ENCODE results near the gene PPP5C. TPM values are rescaled to one million over a fixed set of nuclear protein-coding genes. Genes with fewer than 3 reads are reported as not detected.

PPP5C gene
- total RNA-seq, 2 experiments from 2014 or later = 105 to 118 TPM

DNA sequence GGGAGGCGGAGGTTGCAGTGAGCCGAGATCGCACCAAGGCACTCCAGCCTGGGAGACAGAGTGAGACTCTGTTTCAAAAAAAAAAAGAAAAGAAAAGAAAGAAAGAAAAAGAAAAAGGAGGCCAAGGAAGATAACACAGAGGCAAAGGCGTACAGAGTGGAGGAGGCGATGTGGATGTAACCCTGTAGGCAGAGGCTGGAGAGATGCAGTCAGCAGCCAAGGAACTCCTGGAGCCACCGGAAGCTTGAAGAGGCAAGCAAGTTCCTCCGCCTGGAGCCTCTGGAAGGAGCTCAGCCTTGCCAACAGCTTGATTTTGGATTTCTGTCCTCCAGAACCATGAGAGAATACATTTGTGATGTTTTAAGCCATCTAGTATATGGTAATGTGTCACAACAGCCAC, 73.2 kb downstream of the PPP5C start:
- DNase-seq (ENCODE audit: low spot score) = no peak
- no TSS peak for BruUV-seq (replicated peaks)
- Histone ChIP-seq H3K9me2 (ENCODE audit: insufficient read depth, low read length) (no peaks in the 10 kb centered on the region), H3K36me3 (ENCODE audit: insufficient read depth, low read length) (no peaks in the 10 kb centered on the region), H3K79me2 (ENCODE audit: insufficient read depth, low read depth, low read length) (no peaks in the 10 kb centered on the region), H3K9me3 (ENCODE audit: low read length) (no peaks in the 10 kb centered on the region), H2AFZ (ENCODE audit: low read length) (no peak overlapping the region), H4K20me1 (ENCODE audit: insufficient read depth, low read length) (no peaks in the 10 kb centered on the region), H3K4me3 (ENCODE audit: low read depth, low read length, poor library complexity, severe bottlenecking) (no peak overlapping the region), H3K4me2 (ENCODE audit: low read length) (no peak overlapping the region), H3K4me1 (ENCODE audit: insufficient read depth, low read length, poor library complexity, severe bottlenecking) (peaks cover 53% of the 10 kb centered on the region), H3K27ac (ENCODE audit: low read depth, low read length, poor library complexity, severe bottlenecking) (no peak overlapping the region)
- intact Hi-C loops (cut with micrococcal nuclease; ENCODE audit: unreplicated experiment) = no loop called here
- TF ChIP-seq, protein P1, sequence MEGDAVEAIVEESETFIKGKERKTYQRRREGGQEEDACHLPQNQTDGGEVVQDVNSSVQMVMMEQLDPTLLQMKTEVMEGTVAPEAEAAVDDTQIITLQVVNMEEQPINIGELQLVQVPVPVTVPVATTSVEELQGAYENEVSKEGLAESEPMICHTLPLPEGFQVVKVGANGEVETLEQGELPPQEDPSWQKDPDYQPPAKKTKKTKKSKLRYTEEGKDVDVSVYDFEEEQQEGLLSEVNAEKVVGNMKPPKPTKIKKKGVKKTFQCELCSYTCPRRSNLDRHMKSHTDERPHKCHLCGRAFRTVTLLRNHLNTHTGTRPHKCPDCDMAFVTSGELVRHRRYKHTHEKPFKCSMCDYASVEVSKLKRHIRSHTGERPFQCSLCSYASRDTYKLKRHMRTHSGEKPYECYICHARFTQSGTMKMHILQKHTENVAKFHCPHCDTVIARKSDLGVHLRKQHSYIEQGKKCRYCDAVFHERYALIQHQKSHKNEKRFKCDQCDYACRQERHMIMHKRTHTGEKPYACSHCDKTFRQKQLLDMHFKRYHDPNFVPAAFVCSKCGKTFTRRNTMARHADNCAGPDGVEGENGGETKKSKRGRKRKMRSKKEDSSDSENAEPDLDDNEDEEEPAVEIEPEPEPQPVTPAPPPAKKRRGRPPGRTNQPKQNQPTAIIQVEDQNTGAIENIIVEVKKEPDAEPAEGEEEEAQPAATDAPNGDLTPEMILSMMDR (conservative IDR thresholded peaks at IDR 0.05; ENCODE audit: low read length) = no peak
- no peak for TF ChIP-seq EZH2phosphoT487 (IDR thresholded peaks at IDR 0.05; ENCODE audit: borderline replicate concordance, low read depth, low read length)
- ChIA-PET CTCF (ENCODE audit: unreplicated experiment) (no interaction called here), POLR2A (no interaction called here)

DNA sequence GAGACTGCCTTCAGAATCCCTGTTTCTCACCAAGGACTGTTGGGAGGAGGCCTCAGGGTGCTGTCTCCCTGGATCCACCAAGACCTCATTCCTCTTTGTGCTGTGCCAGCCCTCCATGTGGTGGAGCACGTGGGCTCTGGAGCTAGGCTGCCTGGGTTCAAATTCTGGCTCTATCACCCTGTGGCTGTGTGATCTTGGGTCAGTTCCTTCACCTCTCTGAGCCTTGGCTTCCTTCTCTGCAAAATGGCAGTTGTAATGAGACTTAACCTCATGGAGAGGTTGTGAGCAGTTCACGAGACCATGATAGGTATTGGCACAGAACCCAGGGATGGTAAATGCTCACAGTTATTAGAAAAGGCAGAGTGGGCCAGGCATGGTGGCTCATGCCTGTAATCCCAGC, 75.5 kb downstream of the PPP5C start:
- DNase-seq (ENCODE audit: low spot score) = no peak
- H3K4me1 ChIP-seq (ENCODE audit: insufficient read depth, low read length, poor library complexity, severe bottlenecking) = peaks cover 46% of the 10 kb centered on the region
- peak overlapping the region; percentile 21; the same call in 1 of the 2 replicates for H2AFZ ChIP-seq (ENCODE audit: low read length)
- intact Hi-C loops (cut with micrococcal nuclease; ENCODE audit: unreplicated experiment) = no loop called here
- CTCF ChIA-PET (ENCODE audit: unreplicated experiment) = no interaction called here
- POLR2A ChIA-PET = interaction anchor here (0.6 kb wide), 1 partner anchor 36 kb away, joined by 3 read pairs; no protein-coding TSS in a partner anchor
- no peak overlapping the region for H3K4me3 ChIP-seq (ENCODE audit: low read depth, low read length, poor library complexity, severe bottlenecking)
- no peaks in the 10 kb centered on the region for H3K9me2 ChIP-seq (ENCODE audit: insufficient read depth, low read length)
- no peaks in the 10 kb centered on the region for H3K79me2 ChIP-seq (ENCODE audit: insufficient read depth, low read depth, low read length)
- H3K9me3 ChIP-seq (ENCODE audit: low read length) = no peaks in the 10 kb centered on the region
- H4K20me1 ChIP-seq (ENCODE audit: insufficient read depth, low read length) = no peaks in the 10 kb centered on the region
- TF ChIP-seq EZH2phosphoT487 (IDR thresholded peaks at IDR 0.05; ENCODE audit: borderline replicate concordance, low read depth, low read length) = no peak
- TF ChIP-seq, protein P1 (conservative IDR thresholded peaks at IDR 0.05; ENCODE audit: low read length) = no peak
- BruUV-seq (replicated peaks) = no TSS peak
- no peaks in the 10 kb centered on the region for H3K36me3 ChIP-seq (ENCODE audit: insufficient read depth, low read length)
- no peak overlapping the region for H3K27ac ChIP-seq (ENCODE audit: low read depth, low read length, poor library complexity, severe bottlenecking)
- peak overlapping the region; percentile 33; the same call in 1 of the 2 replicates for H3K4me2 ChIP-seq (ENCODE audit: low read length)

DNA sequence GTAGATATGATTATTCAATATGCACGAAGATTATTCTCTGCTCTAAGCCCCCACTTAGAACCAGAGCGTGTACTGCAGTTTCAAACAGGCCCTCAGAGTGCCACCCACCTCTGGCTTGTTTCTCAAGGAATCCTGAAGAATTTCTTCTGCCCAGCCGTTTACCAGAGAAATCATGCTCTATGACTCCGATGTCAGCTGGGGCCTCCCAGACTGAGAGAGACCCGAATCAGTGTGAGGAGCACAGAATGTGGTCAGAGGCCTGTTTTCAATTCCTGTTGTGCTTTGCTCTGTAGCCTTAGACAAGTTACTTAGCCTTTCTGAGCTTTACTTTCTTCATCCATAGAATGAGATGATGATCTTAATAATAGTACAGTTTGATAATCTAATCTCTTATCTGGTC, 76.3 kb downstream of the PPP5C start:
- H2AFZ ChIP-seq (ENCODE audit: low read length) = peak overlapping the region; percentile 84; the same call in 1 of the 2 replicates
- no peak for TF ChIP-seq EZH2phosphoT487 (IDR thresholded peaks at IDR 0.05; ENCODE audit: borderline replicate concordance, low read depth, low read length)
- TF ChIP-seq, protein P1 (conservative IDR thresholded peaks at IDR 0.05; ENCODE audit: low read length) = no peak
- peak overlapping the region; percentile 44 for H3K4me2 ChIP-seq (ENCODE audit: low read length)
- H4K20me1 ChIP-seq (ENCODE audit: insufficient read depth, low read length) = no peaks in the 10 kb centered on the region
- peak overlapping the region; percentile 22 for H3K27ac ChIP-seq (ENCODE audit: low read depth, low read length, poor library complexity, severe bottlenecking)
- ChIA-PET CTCF (ENCODE audit: unreplicated experiment) (interaction anchor here (0.5 kb wide), 1 partner anchor 23 kb away, joined by 3 read pairs; no protein-coding TSS in a partner anchor), POLR2A (interaction anchor here (0.6 to 0.7 kb wide), 3 partner anchors 12 to 35 kb away, joined by 4 to 8 read pairs (median 5); no protein-coding TSS in a partner anchor)
- no peaks in the 10 kb centered on the region for H3K9me3 ChIP-seq (ENCODE audit: low read length)
- H3K4me1 ChIP-seq (ENCODE audit: insufficient read depth, low read length, poor library complexity, severe bottlenecking) = peaks cover 47% of the 10 kb centered on the region
- DNase-seq (ENCODE audit: low spot score) = peak; percentile 53
- no peaks in the 10 kb centered on the region for H3K36me3 ChIP-seq (ENCODE audit: insufficient read depth, low read length)
- BruUV-seq (replicated peaks) = no TSS peak
- no peaks in the 10 kb centered on the region for H3K79me2 ChIP-seq (ENCODE audit: insufficient read depth, low read depth, low read length)
- no peaks in the 10 kb centered on the region for H3K9me2 ChIP-seq (ENCODE audit: insufficient read depth, low read length)
- no peak overlapping the region for H3K4me3 ChIP-seq (ENCODE audit: low read depth, low read length, poor library complexity, severe bottlenecking)
- intact Hi-C loops (cut with micrococcal nuclease; ENCODE audit: unreplicated experiment) = no loop called here

Data from OCI-LY7 (cell line).